ENCODE data around the gene ATP6V1C2.

ATP6V1C2 gene

GRCh38 chr2:10753876-10754275 lies 32.4 kb downstream of the ATP6V1C2 start:
- H3K36me3 ChIP-seq (ENCODE audit: control insufficient read depth in 5 of 5, insufficient read depth in 5 of 5, low read length in 5 of 5): no peaks in the 10 kb centered on the region
- peaks cover 0 to 5% (median 2%) of the 10 kb centered on the region in 5 donors for H3K27me3 ChIP-seq (ENCODE audit: control insufficient read depth in 5 of 5, insufficient read depth in 4 of 5, low read length in 5 of 5)
- no peak overlapping the region for H3K4me3 ChIP-seq (ENCODE audit: low read depth in 1 of 5, low read length in 5 of 5)
- H3K9me3 ChIP-seq (ENCODE audit: control insufficient read depth in 5 of 5, low read length in 5 of 5): no peaks in the 10 kb centered on the region
- no peak overlapping the region for H3K27ac ChIP-seq (ENCODE audit: low read depth, low read length)
- no peak overlapping the region for H3K9ac ChIP-seq (ENCODE audit: low read length in 5 of 5)
- no peaks in the 10 kb centered on the region for H3K4me1 ChIP-seq (ENCODE audit: control insufficient read depth in 5 of 5, insufficient read depth in 5 of 5, low read length in 5 of 5)

GRCh38 chr2:10755621-10756020 lies 34.2 kb downstream of the ATP6V1C2 start:
- no peaks in the 10 kb centered on the region for H3K9me3 ChIP-seq (ENCODE audit: control insufficient read depth in 5 of 5, low read length in 5 of 5)
- no peaks in the 10 kb centered on the region for H3K36me3 ChIP-seq (ENCODE audit: control insufficient read depth in 5 of 5, insufficient read depth in 5 of 5, low read length in 5 of 5)
- no peak overlapping the region for H3K27ac ChIP-seq (ENCODE audit: low read depth, low read length)
- no peak overlapping the region for H3K4me3 ChIP-seq (ENCODE audit: low read depth in 1 of 5, low read length in 5 of 5)
- no peaks in the 10 kb centered on the region for H3K4me1 ChIP-seq (ENCODE audit: control insufficient read depth in 5 of 5, insufficient read depth in 5 of 5, low read length in 5 of 5)
- peaks cover 0 to 5% (median 2%) of the 10 kb centered on the region in 5 donors for H3K27me3 ChIP-seq (ENCODE audit: control insufficient read depth in 5 of 5, insufficient read depth in 4 of 5, low read length in 5 of 5)
- H3K9ac ChIP-seq (ENCODE audit: low read length in 5 of 5): no peak overlapping the region

- Histone ChIP-seq H3K4me3 (ENCODE audit: low read depth in 1 of 5, low read length in 5 of 5) (no peak overlapping the region), H3K9me3 (ENCODE audit: control insufficient read depth in 5 of 5, low read length in 5 of 5) (no peaks in the 10 kb centered on the region), H3K4me1 (ENCODE audit: control insufficient read depth in 5 of 5, insufficient read depth in 5 of 5, low read length in 5 of 5) (peaks cover 0 to 3% (median 0%) of the 10 kb centered on the region in 5 donors), H3K9ac (ENCODE audit: low read length in 5 of 5) (no peak overlapping the region), H3K27me3 (ENCODE audit: control insufficient read depth in 5 of 5, insufficient read depth in 4 of 5, low read length in 5 of 5) (peaks cover 0 to 7% (median 4%) of the 10 kb centered on the region in 5 donors), H3K27ac (ENCODE audit: low read depth, low read length) (no peak overlapping the region), H3K36me3 (ENCODE audit: control insufficient read depth in 5 of 5, insufficient read depth in 5 of 5, low read length in 5 of 5) (no peaks in the 10 kb centered on the region)
Measured at GRCh38 chr2:10757814-10758286, 36.4 kb downstream of the ATP6V1C2 start.

DNA sequence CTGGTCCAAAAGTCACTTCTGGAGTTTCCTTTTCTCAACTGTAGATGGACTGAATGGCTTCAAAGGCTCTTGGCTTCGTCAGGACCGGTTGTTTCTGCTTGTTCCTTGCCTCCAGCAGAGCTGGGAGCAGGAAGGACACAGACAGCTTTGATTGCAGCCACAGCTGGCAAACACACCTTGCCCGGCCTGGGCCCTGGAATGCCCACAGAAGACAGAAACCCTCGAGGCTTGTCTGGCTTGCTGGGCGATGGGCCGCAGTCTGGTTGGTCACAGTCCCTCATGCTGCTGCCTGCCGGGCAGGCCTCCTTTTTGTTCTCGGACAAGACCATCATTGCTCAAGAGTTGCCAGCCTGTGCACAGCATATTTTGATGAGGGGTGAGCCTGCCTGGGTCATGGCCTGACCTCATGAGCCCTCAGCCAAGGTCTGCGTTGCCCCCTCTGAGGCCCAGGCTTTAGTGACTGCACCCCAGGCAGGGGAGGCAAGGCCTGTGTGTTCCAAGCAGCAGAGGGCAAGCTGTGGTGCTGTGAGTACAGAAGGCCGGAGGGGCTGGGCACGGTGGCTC lies 37.8 kb downstream of the ATP6V1C2 start:
- Histone ChIP-seq H3K9me3 (ENCODE audit: control insufficient read depth in 5 of 5, low read length in 5 of 5) (no peaks in the 10 kb centered on the region), H3K27me3 (ENCODE audit: control insufficient read depth in 5 of 5, insufficient read depth in 4 of 5, low read length in 5 of 5) (peaks cover 0 to 12% (median 9%) of the 10 kb centered on the region in 5 donors), H3K9ac (ENCODE audit: low read length in 5 of 5) (no peak overlapping the region), H3K4me1 (ENCODE audit: control insufficient read depth in 5 of 5, insufficient read depth in 5 of 5, low read length in 5 of 5) (peaks cover 0 to 4% (median 0%) of the 10 kb centered on the region in 5 donors), H3K27ac (ENCODE audit: low read depth, low read length) (no peak overlapping the region), H3K4me3 (ENCODE audit: low read depth in 1 of 5, low read length in 5 of 5) (no peak overlapping the region), H3K36me3 (ENCODE audit: control insufficient read depth in 5 of 5, insufficient read depth in 5 of 5, low read length in 5 of 5) (no peaks in the 10 kb centered on the region)

DNA sequence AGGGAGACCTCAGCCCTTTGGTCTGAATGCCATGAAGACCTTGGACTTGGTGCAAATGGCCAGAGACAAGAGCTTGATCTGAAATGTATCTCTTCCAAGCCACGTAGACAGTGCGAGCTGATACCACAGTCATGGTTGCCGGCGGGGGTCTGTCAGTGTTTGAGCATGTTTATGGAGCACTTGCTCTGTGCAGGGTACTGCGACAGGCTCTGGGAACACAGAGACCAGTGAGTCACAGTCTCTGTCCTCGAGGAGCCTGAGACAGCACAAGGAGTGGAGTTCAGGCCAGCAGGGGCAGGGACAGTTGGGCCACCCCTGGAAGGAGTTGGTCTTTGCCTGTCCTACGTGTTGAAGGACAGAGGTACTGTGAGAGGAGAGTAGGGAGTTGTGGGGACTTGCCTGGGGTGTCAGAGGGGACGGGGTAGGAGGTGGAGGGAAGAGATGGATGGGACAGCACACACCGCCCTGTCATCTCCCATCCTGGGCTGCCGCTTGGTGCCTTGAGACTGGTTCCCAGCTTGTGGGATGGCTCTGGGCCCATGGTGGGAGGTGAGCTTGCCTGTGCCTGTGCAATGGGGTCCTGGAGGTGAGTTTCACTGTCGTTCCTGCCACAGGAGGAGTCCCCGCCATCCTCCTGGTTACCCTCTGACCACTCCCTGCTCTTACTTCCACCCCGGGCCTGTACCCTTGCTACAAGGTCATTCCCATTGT lies 39.5 kb downstream of the ATP6V1C2 start:
- H3K4me1 ChIP-seq (ENCODE audit: control insufficient read depth in 5 of 5, insufficient read depth in 5 of 5, low read length in 5 of 5): peaks cover 0 to 4% (median 0%) of the 10 kb centered on the region in 5 donors
- peaks cover 0 to 12% (median 9%) of the 10 kb centered on the region in 5 donors for H3K27me3 ChIP-seq (ENCODE audit: control insufficient read depth in 5 of 5, insufficient read depth in 4 of 5, low read length in 5 of 5)
- no peaks in the 10 kb centered on the region for H3K36me3 ChIP-seq (ENCODE audit: control insufficient read depth in 5 of 5, insufficient read depth in 5 of 5, low read length in 5 of 5)
- H3K27ac ChIP-seq (ENCODE audit: low read depth, low read length): no peak overlapping the region
- H3K4me3 ChIP-seq (ENCODE audit: low read depth in 1 of 5, low read length in 5 of 5): no peak overlapping the region
- no peak overlapping the region for H3K9ac ChIP-seq (ENCODE audit: low read length in 5 of 5)
- H3K9me3 ChIP-seq (ENCODE audit: control insufficient read depth in 5 of 5, low read length in 5 of 5): no peaks in the 10 kb centered on the region

GRCh38 chr2:10761591-10761990 lies 40.2 kb downstream of the ATP6V1C2 start:
- H3K9ac ChIP-seq (ENCODE audit: low read length in 5 of 5): no peak overlapping the region
- no peaks in the 10 kb centered on the region for H3K36me3 ChIP-seq (ENCODE audit: control insufficient read depth in 5 of 5, insufficient read depth in 5 of 5, low read length in 5 of 5)

DNA sequence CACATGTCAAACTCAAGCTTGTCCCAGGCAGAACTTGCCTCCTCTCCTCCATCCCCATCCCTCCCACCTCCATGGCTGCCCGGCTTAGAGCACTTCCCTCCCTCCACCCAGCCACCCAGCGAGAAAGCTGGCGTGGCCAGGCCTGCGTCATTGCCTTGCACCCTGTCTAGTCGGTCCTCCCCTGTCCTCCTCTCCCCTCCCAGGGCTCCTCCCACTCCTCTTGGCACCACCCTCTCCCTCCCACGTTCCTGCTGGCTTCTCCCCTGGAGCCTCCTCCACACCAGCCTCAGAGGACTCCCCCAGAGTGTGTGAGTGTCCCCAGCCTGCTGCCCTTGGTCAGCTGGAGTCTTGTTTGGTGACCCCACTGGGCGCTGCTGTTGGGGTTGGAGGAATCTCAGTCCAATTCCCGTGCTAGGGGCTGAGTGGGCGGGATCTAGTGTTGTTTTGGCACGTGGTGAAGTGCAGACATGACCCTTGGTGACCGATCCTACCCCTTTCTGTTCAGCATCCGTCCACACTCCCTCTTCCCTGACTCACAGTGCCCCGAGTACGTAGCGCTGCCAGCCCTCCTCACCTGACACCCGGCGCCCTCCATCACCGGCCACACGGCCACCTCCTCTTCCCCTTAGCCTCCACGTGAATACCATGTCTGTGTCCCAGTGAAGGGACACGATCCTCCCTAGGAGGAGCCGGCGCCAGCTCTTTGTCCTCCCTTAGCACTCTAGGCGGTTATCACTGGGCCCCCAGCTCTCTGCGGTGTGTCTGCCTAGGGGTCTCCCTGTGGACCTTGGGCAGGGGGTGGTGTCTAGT lies 41.4 kb downstream of the ATP6V1C2 start:
- peaks cover 0 to 4% (median 0%) of the 10 kb centered on the region in 5 donors for H3K4me1 ChIP-seq (ENCODE audit: control insufficient read depth in 5 of 5, insufficient read depth in 5 of 5, low read length in 5 of 5)
- H3K9ac ChIP-seq (ENCODE audit: low read length in 5 of 5): no peak overlapping the region
- H3K27ac ChIP-seq (ENCODE audit: low read depth, low read length): no peak overlapping the region
- H3K36me3 ChIP-seq (ENCODE audit: control insufficient read depth in 5 of 5, insufficient read depth in 5 of 5, low read length in 5 of 5): no peaks in the 10 kb centered on the region
- H3K9me3 ChIP-seq (ENCODE audit: control insufficient read depth in 5 of 5, low read length in 5 of 5): no peaks in the 10 kb centered on the region
- H3K27me3 ChIP-seq (ENCODE audit: control insufficient read depth in 5 of 5, insufficient read depth in 4 of 5, low read length in 5 of 5): peaks cover 0 to 12% (median 6%) of the 10 kb centered on the region in 5 donors
- H3K4me3 ChIP-seq (ENCODE audit: low read depth in 1 of 5, low read length in 5 of 5): no peak overlapping the region

More at GRCh38 chr2:10761591-10761990, 40.2 kb downstream of the ATP6V1C2 start:
- Histone ChIP-seq H3K4me1 (ENCODE audit: control insufficient read depth in 5 of 5, insufficient read depth in 5 of 5, low read length in 5 of 5) (peaks cover 0 to 4% (median 0%) of the 10 kb centered on the region in 5 donors), H3K27me3 (ENCODE audit: control insufficient read depth in 5 of 5, insufficient read depth in 4 of 5, low read length in 5 of 5) (peaks cover 0 to 12% (median 9%) of the 10 kb centered on the region in 5 donors), H3K4me3 (ENCODE audit: low read depth in 1 of 5, low read length in 5 of 5) (no peak overlapping the region), H3K9me3 (ENCODE audit: control insufficient read depth in 5 of 5, low read length in 5 of 5) (no peaks in the 10 kb centered on the region), H3K27ac (ENCODE audit: low read depth, low read length) (no peak overlapping the region)

GRCh38 chr2:10763461-10763800 lies 42.0 kb downstream of the ATP6V1C2 start:
- Histone ChIP-seq H3K27ac (ENCODE audit: low read depth, low read length) (no peak overlapping the region), H3K36me3 (ENCODE audit: control insufficient read depth in 5 of 5, insufficient read depth in 5 of 5, low read length in 5 of 5) (no peaks in the 10 kb centered on the region)

GRCh38 chr2:10764096-10764785 lies 42.8 kb downstream of the ATP6V1C2 start:
- Histone ChIP-seq H3K36me3 (ENCODE audit: control insufficient read depth in 5 of 5, insufficient read depth in 5 of 5, low read length in 5 of 5) (no peaks in the 10 kb centered on the region), H3K4me1 (ENCODE audit: control insufficient read depth in 5 of 5, insufficient read depth in 5 of 5, low read length in 5 of 5) (peaks cover 0 to 4% (median 0%) of the 10 kb centered on the region in 5 donors), H3K27ac (ENCODE audit: low read depth, low read length) (no peak overlapping the region), H3K27me3 (ENCODE audit: control insufficient read depth in 5 of 5, insufficient read depth in 4 of 5, low read length in 5 of 5) (peaks cover 0 to 12% (median 6%) of the 10 kb centered on the region in 5 donors), H3K9me3 (ENCODE audit: control insufficient read depth in 5 of 5, low read length in 5 of 5) (no peaks in the 10 kb centered on the region), H3K9ac (ENCODE audit: low read length in 5 of 5) (no peak overlapping the region), H3K4me3 (ENCODE audit: low read depth in 1 of 5, low read length in 5 of 5) (no peak overlapping the region)

More at GRCh38 chr2:10763461-10763800, 42.0 kb downstream of the ATP6V1C2 start:
- H3K27me3 ChIP-seq (ENCODE audit: control insufficient read depth in 5 of 5, insufficient read depth in 4 of 5, low read length in 5 of 5): peaks cover 0 to 12% (median 6%) of the 10 kb centered on the region in 5 donors
- no peaks in the 10 kb centered on the region for H3K9me3 ChIP-seq (ENCODE audit: control insufficient read depth in 5 of 5, low read length in 5 of 5)
- H3K4me3 ChIP-seq (ENCODE audit: low read depth in 1 of 5, low read length in 5 of 5): no peak overlapping the region
- H3K4me1 ChIP-seq (ENCODE audit: control insufficient read depth in 5 of 5, insufficient read depth in 5 of 5, low read length in 5 of 5): peaks cover 0 to 4% (median 0%) of the 10 kb centered on the region in 5 donors
- no peak overlapping the region for H3K9ac ChIP-seq (ENCODE audit: low read length in 5 of 5)
